NCI-H1105 (cell line): Measurements from ENCODE around the gene ADH1B.
A peak's percentile ranks its signal among the peaks of the same experiment; 100 is the strongest.
"Not testable (repeated sequence)": the region's sequence is repeated elsewhere in the genome, so short reads cannot be mapped to it uniquely, and the experiment has no call there.

ENCODE experiments used
- DNase-seq: peaks from one replicate; lab custom pipeline; 2025; lab: John Stamatoyannopoulos, UW

The ADH1B gene

GRCh38 chr4:99324361-99324760 is 3.2 kb upstream of the ADH1B start:
- no peak for DNase-seq

- no peak for DNase-seq
Observed at GRCh38 chr4:99323756-99324155, 2.6 kb upstream of the ADH1B start.

GRCh38 chr4:99317811-99318210 is 3.4 kb downstream of the ADH1B start:
- DNase-seq, result not testable (repeated sequence)

- no peak for DNase-seq
Observed at GRCh38 chr4:99317354-99317753, 3.8 kb downstream of the ADH1B start.

GRCh38 chr4:99315839-99316238 is 5.4 kb downstream of the ADH1B start:
- DNase-seq, result no peak

- no peak for DNase-seq
Observed at GRCh38 chr4:99314211-99314610, 7.0 kb downstream of the ADH1B start.

- DNase-seq, result no peak
Observed at GRCh38 chr4:99310389-99310788, 10.8 kb downstream of the ADH1B start.

GRCh38 chr4:99305638-99306400 is 15.4 kb downstream of the ADH1B start:
- no peak for DNase-seq

GRCh38 chr4:99301376-99302164 is 19.6 kb downstream of the ADH1B start:
- no peak for DNase-seq

GRCh38 chr4:99300934-99301333 is 20.3 kb downstream of the ADH1B start:
- DNase-seq, result peak; percentile 15

- no peak for DNase-seq
Observed at GRCh38 chr4:99293357-99293756, 27.8 kb downstream of the ADH1B start.

- DNase-seq, result no peak
Observed at GRCh38 chr4:99290848-99291786, 30.1 kb downstream of the ADH1B start, which contains the start of gene ADH1A. Gene ADH1A, minus strand, starts transcription at chr4:99290985. Its CDS starts 71 bp downstream, at chr4:99290914.

GRCh38 chr4:99285387-99285786 is 35.8 kb downstream of the ADH1B start:
- DNase-seq, result no peak

- no peak for DNase-seq
Observed at GRCh38 chr4:99282731-99283130, 38.5 kb downstream of the ADH1B start.

GRCh38 chr4:99281261-99281660 is 39.9 kb downstream of the ADH1B start:
- DNase-seq, result no peak

- DNase-seq, result no peak
Observed at GRCh38 chr4:99276417-99276816, 44.8 kb downstream of the ADH1B start.

- DNase-seq, result no peak
Observed at GRCh38 chr4:99275885-99276284, 45.3 kb downstream of the ADH1B start.

GRCh38 chr4:99275050-99275449 is 46.2 kb downstream of the ADH1B start:
- DNase-seq, result no peak

GRCh38 chr4:99273704-99274103 is 47.5 kb downstream of the ADH1B start:
- DNase-seq, result no peak

- DNase-seq, result no peak
Observed at GRCh38 chr4:99264927-99265326, 56.3 kb downstream of the ADH1B start.
